HEK293T (cell line): ENCODE measurements around the gene KCNH1.

Experiments used
- CTCF ChIA-PET: fragments of 350-600 bp; formaldehyde crosslinking; extraction: SDS; loops from one replicate; lab custom pipeline; 2021; ENCODE audit warnings: antibody characterized with exemption, inconsistent platforms; lab: Yijun Ruan, JAX
- POLR2A ChIA-PET: fragments of 350-600 bp; formaldehyde crosslinking; extraction: SDS; loops from one replicate; lab custom pipeline; 2020; ENCODE audit warnings: antibody characterized with exemption, inconsistent platforms; lab: Yijun Ruan, JAX
- DNase-seq: peaks from one replicate; pipeline ENCODE4 v3.0.0; 2012; ENCODE audit warnings: mixed read lengths; ENCODE audit errors: extremely low spot score
- ARNT ChIP-seq: fragments of 450-650 bp; IDR thresholded peaks from 2 replicates; pipeline ENCODE4 v1.6.1; 2017; ENCODE audit warnings: mild to moderate bottlenecking
- BHLHE40 ChIP-seq: fragments of 450-650 bp; IDR thresholded peaks from 2 replicates; pipeline ENCODE4 v1.6.1; 2016; ENCODE audit warnings: mild to moderate bottlenecking, moderate library complexity, borderline replicate concordance
- CTBP1 ChIP-seq: fragments of 450-650 bp; IDR thresholded peaks from 2 replicates; pipeline ENCODE4 v1.6.1; 2016; ENCODE audit warnings: borderline replicate concordance
- ELF4 ChIP-seq: fragments of 450-650 bp; IDR thresholded peaks from 2 replicates; pipeline ENCODE4 v1.6.1; 2017; ENCODE audit warnings: antibody characterized with exemption
- FOXA1 ChIP-seq: fragments of 450-650 bp; IDR thresholded peaks from 2 replicates; pipeline ENCODE4 v1.6.1; 2016; ENCODE audit warnings: mild to moderate bottlenecking
- FOXK2 ChIP-seq: fragments of 450-650 bp; IDR thresholded peaks from 2 replicates; pipeline ENCODE4 v1.6.1; 2016; ENCODE audit warnings: mild to moderate bottlenecking
- FOXM1 ChIP-seq: fragments of 450-650 bp; IDR thresholded peaks from 2 replicates; pipeline ENCODE4 v1.6.1; 2017; ENCODE audit warnings: mild to moderate bottlenecking, borderline replicate concordance
- HDGF ChIP-seq: fragments of 450-650 bp; IDR thresholded peaks from 2 replicates; pipeline ENCODE4 v1.6.1; 2017; ENCODE audit warnings: antibody characterized with exemption, borderline replicate concordance
- L3MBTL2 ChIP-seq: fragments of 450-650 bp; conservative IDR thresholded peaks from 2 replicates; pipeline ENCODE4 v1.6.1; 2016; ENCODE audit warnings: mild to moderate bottlenecking
- LEF1 ChIP-seq: fragments of 450-650 bp; IDR thresholded peaks from 2 replicates; pipeline ENCODE4 v1.6.1; 2017; ENCODE audit warnings: mild to moderate bottlenecking, borderline replicate concordance
- NFRKB ChIP-seq: fragments of 450-650 bp; IDR thresholded peaks from 2 replicates; pipeline ENCODE4 v1.6.1; 2016; ENCODE audit warnings: mild to moderate bottlenecking, moderate library complexity
- SP1 ChIP-seq: fragments of 450-650 bp; IDR thresholded peaks from 2 replicates; pipeline ENCODE4 v1.6.1; 2017
- SUZ12 ChIP-seq: fragments of 450-650 bp; IDR thresholded peaks from 2 replicates; pipeline ENCODE4 v1.6.1; 2016; ENCODE audit warnings: mild to moderate bottlenecking
- TARDBP ChIP-seq: fragments of 450-650 bp; IDR thresholded peaks from 2 replicates; pipeline ENCODE4 v1.6.1; 2016
- ZNF384 ChIP-seq: fragments of 450-650 bp; IDR thresholded peaks from 2 replicates; pipeline ENCODE4 v1.6.1; 2016
- TF ChIP-seq, protein P1 (sequence below): fragments of 450-650 bp; IDR thresholded peaks from 2 replicates; pipeline ENCODE4 v1.6.1; 2016

KCNH1 gene

DNA sequence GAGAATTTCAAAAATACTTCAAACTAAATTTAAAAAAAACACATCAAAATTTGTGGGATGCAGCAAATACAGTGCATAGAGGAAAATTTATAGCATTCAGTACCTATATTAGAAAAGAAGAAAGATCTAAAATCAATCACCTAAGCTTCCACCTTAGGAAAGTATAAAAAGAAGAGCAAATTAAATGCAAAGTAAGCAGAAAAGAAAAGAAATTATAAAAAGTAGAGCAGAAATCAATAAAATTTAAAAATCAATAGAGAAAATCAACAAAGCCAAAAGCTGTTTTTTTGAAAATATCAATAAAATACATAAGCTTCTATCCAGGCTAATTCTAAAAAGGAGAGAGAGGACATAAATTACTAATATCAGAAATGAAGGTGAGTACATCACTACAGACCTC lies 255.4 kb downstream of the KCNH1 start:
- TF ChIP-seq, protein P1, sequence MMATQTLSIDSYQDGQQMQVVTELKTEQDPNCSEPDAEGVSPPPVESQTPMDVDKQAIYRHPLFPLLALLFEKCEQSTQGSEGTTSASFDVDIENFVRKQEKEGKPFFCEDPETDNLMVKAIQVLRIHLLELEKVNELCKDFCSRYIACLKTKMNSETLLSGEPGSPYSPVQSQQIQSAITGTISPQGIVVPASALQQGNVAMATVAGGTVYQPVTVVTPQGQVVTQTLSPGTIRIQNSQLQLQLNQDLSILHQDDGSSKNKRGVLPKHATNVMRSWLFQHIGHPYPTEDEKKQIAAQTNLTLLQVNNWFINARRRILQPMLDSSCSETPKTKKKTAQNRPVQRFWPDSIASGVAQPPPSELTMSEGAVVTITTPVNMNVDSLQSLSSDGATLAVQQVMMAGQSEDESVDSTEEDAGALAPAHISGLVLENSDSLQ: no peak
- TF ChIP-seq ELF4: no peak
- TF ChIP-seq L3MBTL2: no peak
- TF ChIP-seq BHLHE40: no peak
- TF ChIP-seq SP1: no peak
- no peak for TF ChIP-seq TARDBP
- TF ChIP-seq HDGF: no peak
- TF ChIP-seq LEF1: no peak
- no peak for TF ChIP-seq FOXA1
- no peak for TF ChIP-seq SUZ12
- TF ChIP-seq NFRKB: no peak
- TF ChIP-seq FOXM1: no peak
- TF ChIP-seq CTBP1: no peak
- CTCF ChIA-PET: no interaction called here
- POLR2A ChIA-PET: no interaction called here

DNA sequence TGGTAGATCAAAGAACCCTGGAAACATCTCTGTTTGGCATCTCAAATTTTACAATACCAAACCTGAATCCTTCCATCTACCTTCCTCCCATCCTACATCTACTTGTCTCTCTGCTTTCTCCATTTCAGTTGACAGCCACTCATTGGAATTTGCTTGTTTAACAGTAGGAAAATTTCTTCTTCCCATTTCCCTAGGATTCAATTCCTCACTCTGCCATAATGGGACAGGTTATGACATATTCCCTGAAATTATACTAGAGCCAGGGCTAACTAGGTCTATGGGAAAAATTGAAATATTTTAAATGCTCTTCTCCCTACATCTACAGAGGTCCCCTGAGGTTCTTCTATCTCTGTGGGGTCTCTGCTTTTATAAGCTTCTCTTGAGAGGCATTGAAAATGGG lies 257.7 kb downstream of the KCNH1 start:
- DNase-seq: no peak
- TF ChIP-seq TARDBP (no peak), LEF1 (no peak), FOXA1 (no peak), SP1 (no peak), ARNT (no peak), BHLHE40 (no peak), HDGF (no peak), ZNF384 (no peak), SUZ12 (no peak)
- TF ChIP-seq, protein P1: no peak
- CTCF ChIA-PET: no interaction called here
- POLR2A ChIA-PET: no interaction called here

More for the DNA sequence above, 255.4 kb downstream of the KCNH1 start:
- DNase-seq: no peak

DNA sequence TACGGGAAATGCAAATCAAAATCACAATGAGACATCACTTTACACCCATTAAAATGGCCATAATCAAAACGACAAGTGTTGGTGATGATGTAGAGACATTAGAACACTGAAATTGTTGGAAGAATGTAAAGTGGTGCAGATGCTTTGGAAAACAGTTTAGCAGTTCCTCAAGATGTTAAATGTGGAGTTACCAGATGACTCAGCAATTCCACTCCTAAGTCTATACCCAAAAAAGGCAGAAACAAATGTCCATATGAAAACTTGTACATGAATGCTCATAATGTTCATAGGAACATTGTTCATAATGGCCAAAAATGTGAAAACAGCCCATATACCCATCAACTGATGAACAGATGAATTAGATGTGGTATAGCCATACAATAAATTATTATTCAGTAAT lies 267.4 kb downstream of the KCNH1 start:
- ChIA-PET POLR2A (no interaction called here), CTCF (no interaction called here)
- TF ChIP-seq ARNT: no peak
- TF ChIP-seq FOXA1: no peak
- no peak for TF ChIP-seq NFRKB
- TF ChIP-seq L3MBTL2: no peak
- TF ChIP-seq LEF1: no peak
- no peak for TF ChIP-seq ELF4
- TF ChIP-seq CTBP1: no peak
- TF ChIP-seq SUZ12: no peak
- TF ChIP-seq, protein P1: no peak
- TF ChIP-seq SP1: no peak
- no peak for TF ChIP-seq BHLHE40
- TF ChIP-seq FOXM1: no peak
- no peak for TF ChIP-seq ZNF384
- no peak for TF ChIP-seq FOXK2
- TF ChIP-seq TARDBP: no peak
- TF ChIP-seq HDGF: no peak
- DNase-seq: no peak

DNA sequence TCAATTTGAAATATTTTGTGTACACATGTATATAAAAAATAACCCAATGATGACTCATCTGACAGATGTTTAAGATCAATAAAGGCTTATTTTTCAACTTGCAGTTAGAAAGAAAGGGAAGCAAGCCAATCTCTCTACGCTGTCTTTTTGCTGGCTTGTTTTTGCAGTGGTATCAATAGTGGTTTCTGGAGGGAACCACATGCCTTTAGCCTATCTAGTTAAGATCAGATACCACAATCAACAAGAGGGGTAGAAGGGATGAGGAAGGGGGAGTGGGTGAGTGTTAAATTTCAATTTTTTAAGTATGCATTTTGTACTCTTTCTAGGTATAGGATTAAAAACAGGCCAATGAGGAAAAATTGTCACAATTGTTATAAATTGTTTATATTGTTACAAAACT lies 276.2 kb downstream of the KCNH1 start:
- TF ChIP-seq FOXA1 (no peak), FOXK2 (no peak), ZNF384 (no peak), BHLHE40 (no peak), ELF4 (no peak), NFRKB (no peak), SUZ12 (no peak)
- TF ChIP-seq, protein P1: no peak
- CTCF ChIA-PET: no interaction called here
- POLR2A ChIA-PET: no interaction called here
- DNase-seq: no peak

DNA sequence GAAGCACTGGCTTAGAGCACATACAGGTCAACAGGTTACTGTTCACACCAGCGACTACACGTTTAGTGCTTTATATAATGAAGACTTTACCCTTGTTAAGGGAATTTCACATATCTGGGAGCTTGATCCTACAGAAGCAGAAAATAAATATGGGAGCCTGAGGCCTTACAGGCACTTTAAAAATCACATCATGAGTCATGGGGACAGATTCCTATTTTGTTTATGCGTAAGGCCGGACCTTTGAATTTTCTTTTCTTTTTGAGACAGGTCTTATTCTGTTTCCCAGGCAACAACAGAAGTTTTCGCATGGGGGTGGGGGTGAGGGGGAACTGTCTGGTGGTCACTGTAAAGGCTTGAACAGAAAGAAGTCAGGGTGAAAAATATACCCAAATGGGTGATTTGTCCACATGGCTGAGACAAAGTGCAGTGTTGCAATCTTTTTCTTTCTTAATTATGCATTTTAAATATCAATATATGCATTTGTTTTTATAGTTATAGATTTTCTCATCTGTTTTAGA lies 276.7 kb downstream of the KCNH1 start:
- no peak for DNase-seq
- POLR2A ChIA-PET: no interaction called here
- CTCF ChIA-PET: no interaction called here
- TF ChIP-seq SP1 (no peak), FOXA1 (no peak), HDGF (no peak), BHLHE40 (no peak), LEF1 (no peak), TARDBP (no peak), ZNF384 (no peak)

DNA sequence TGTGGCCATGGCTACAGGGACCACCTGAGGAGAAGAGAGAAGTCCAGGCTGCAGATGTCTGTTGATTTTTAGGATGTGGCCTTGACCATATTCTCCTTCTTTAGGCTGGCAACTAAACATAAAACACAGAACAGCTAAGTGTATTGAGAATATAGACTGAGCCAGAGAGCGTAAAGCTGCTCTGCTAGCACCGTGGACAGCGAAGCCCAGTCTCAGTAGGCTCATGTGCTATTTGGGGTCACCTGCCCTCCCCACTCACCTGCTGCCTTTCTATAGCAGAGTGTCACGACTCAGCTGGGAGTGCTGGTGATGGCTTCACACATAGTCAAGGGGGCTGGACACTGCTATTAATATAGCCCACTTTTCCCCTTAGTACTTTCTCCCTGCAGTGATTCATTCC lies 278.5 kb downstream of the KCNH1 start:
- DNase-seq: no peak
- ChIA-PET POLR2A (no interaction called here), CTCF (no interaction called here)
- TF ChIP-seq, protein P1: no peak
- TF ChIP-seq ARNT (no peak), TARDBP (no peak), SP1 (no peak), FOXA1 (no peak), FOXM1 (no peak), NFRKB (no peak), SUZ12 (no peak), LEF1 (no peak)
